Cardiac muscle cell (in vitro differentiated cells and primary cell): ENCODE data around the gene NAA15. TPM values are rescaled to one million over a fixed set of nuclear protein-coding genes. Genes with fewer than 3 reads are reported as not detected.
A peak's percentile ranks its signal among the peaks of the same experiment; 100 is the strongest.

Experiments
- DNase-seq, 2 donors: peaks; one replicate each; pipeline versions ENCODE4 v3.0.0 to v3.0.0-alpha.2; 2010 to 2017; ENCODE audit warnings: low read depth in 1 of 2, low spot score in 1 of 2
- H3K27ac ChIP-seq: fragments of 200-600 bp; sonication (generic); 2 replicates; pipeline ENCODE4 v1.5.1; 2016
- H3K27me3 ChIP-seq: fragments of 200-600 bp; sonication (generic); 2 replicates; pipeline ENCODE4 v1.6.0; 2016; ENCODE audit warnings: control low read depth
- H3K36me3 ChIP-seq: fragments of 200-600 bp; sonication (generic); 2 replicates; pipeline ENCODE4 v1.5.1; 2016; ENCODE audit warnings: control low read depth
- H3K4me1 ChIP-seq: fragments of 200-600 bp; sonication (generic); 2 replicates; pipeline ENCODE4 v1.8.1; 2017; ENCODE audit warnings: low read depth, mild to moderate bottlenecking, mixed run types
- H3K4me3 ChIP-seq: fragments of 200-600 bp; sonication (generic); 2 replicates; pipeline ENCODE4 v1.5.1; 2016; ENCODE audit warnings: mild to moderate bottlenecking
- H3K9me3 ChIP-seq: fragments of 200-600 bp; sonication (generic); 2 replicates; pipeline ENCODE4 v1.5.1; 2017; ENCODE audit warnings: low read depth, mild to moderate bottlenecking, control low read depth
- CTCF ChIP-seq: IDR thresholded peaks from 2 replicates; pipeline ENCODE4 v1.5.1; 2012; ENCODE audit warnings: low read depth, mild to moderate bottlenecking, low read length
- polyA plus RNA-seq: library from polyadenylated mRNA; unstranded; fragments of >200 nt; fragmentation: Nextera tagmentation; extraction: Ambion mirVana; gene quantifications from 2 replicates; pipeline ENCODE4 v1.2.1, GENCODE V29; 2016
- total RNA-seq: library from RNA; depleted of rRNA; stranded (reverse); fragments of >200 nt; gene quantifications from 2 replicates; pipeline ENCODE4 v1.2.3, GENCODE V29; 2016

The NAA15 gene
- total and polyA plus RNA-seq, 2 experiments from 2014 or later: 16.4 to 24.0 TPM

- H3K4me1 ChIP-seq: no peaks in the 10 kb centered on the region
These were observed 22.8 kb upstream of the NAA15 start for GRCh38 chr4:139278485-139278884.

GRCh38 chr4:139278912-139279759, 22.2 kb upstream of the NAA15 start:
- no peak overlapping the region for H3K27ac ChIP-seq
- H3K4me3 ChIP-seq: peak overlapping the region; percentile 33
- DNase-seq: no peak
- no peaks in the 10 kb centered on the region for H3K36me3 ChIP-seq
- TF ChIP-seq CTCF: no peak
- H3K27me3 ChIP-seq: peaks cover 50% of the 10 kb centered on the region
- no peaks in the 10 kb centered on the region for H3K4me1 ChIP-seq
- H3K9me3 ChIP-seq: no peaks in the 10 kb centered on the region

More at GRCh38 chr4:139278485-139278884, 22.8 kb upstream of the NAA15 start:
- Histone ChIP-seq H3K36me3 (no peaks in the 10 kb centered on the region), H3K4me3 (no peak overlapping the region), H3K27me3 (peaks cover 50% of the 10 kb centered on the region), H3K27ac (no peak overlapping the region), H3K9me3 (no peaks in the 10 kb centered on the region)
- TF ChIP-seq CTCF: no peak
- DNase-seq: no peak

- Histone ChIP-seq H3K4me1 (no peaks in the 10 kb centered on the region), H3K27ac (no peak within 1 kb of the TSS), H3K27me3 (peaks cover 50% of the 10 kb centered on the region), H3K4me3 (peak within 1 kb of the TSS; percentile 33), H3K36me3 (no peaks in the 10 kb centered on the region), H3K9me3 (no peaks in the 10 kb centered on the region)
- no peak for TF ChIP-seq CTCF
- peak; percentile 32 to 51 for DNase-seq
These were observed 21.3 kb upstream of the NAA15 start, which contains the start of gene MGARP for GRCh38 chr4:139279760-139280620. Gene MGARP, minus strand, starts transcription at chr4:139280225. Its CDS starts 67 bp downstream, at chr4:139280158.

GRCh38 chr4:139282065-139282720, 19.1 kb upstream of the NAA15 start:
- peak in 1 of 2 donors; percentile 51 for DNase-seq
- Histone ChIP-seq H3K4me3 (no peak overlapping the region), H3K4me1 (no peaks in the 10 kb centered on the region), H3K9me3 (no peaks in the 10 kb centered on the region), H3K27me3 (peaks cover 32% of the 10 kb centered on the region), H3K36me3 (no peaks in the 10 kb centered on the region), H3K27ac (no peak overlapping the region)
- TF ChIP-seq CTCF: no peak

- Histone ChIP-seq H3K27ac (no peak overlapping the region), H3K27me3 (peaks cover 27% of the 10 kb centered on the region), H3K36me3 (no peaks in the 10 kb centered on the region), H3K9me3 (no peaks in the 10 kb centered on the region), H3K4me1 (no peaks in the 10 kb centered on the region), H3K4me3 (no peak overlapping the region)
- no peak for DNase-seq
- no peak for TF ChIP-seq CTCF
These were observed 18.6 kb upstream of the NAA15 start for GRCh38 chr4:139282721-139283075.
